ENCODE results near the gene RER1. TPM values are rescaled to one million over a fixed set of nuclear protein-coding genes. Genes with fewer than 3 reads are reported as not detected.

RER1 gene
- total RNA-seq, 1 experiment from 2014 or later, result 110 TPM

- DNase-seq, result no peak
- no peak overlapping the region for H2BK120ac ChIP-seq (ENCODE audit: low read depth, low read length, poor library complexity, severe bottlenecking)
- H4K91ac ChIP-seq (ENCODE audit: insufficient read length, low read depth, low read length), result no peak overlapping the region
- H3K4me1 ChIP-seq (ENCODE audit: insufficient read depth, low read length), result no peaks in the 10 kb centered on the region
- H3K27ac ChIP-seq (ENCODE audit: insufficient read length, low read depth, low read length), result no peak overlapping the region
- H2BK5ac ChIP-seq (ENCODE audit: insufficient read length, low read length), result no peak overlapping the region
- no peak overlapping the region for H2BK15ac ChIP-seq (ENCODE audit: low read depth, low read length)
- H3K79me2 ChIP-seq (ENCODE audit: insufficient read depth, low read length), result no peaks in the 10 kb centered on the region
- H3K27ac Mint-ChIP-seq, result no peak overlapping the region
- H3K4me3 Mint-ChIP-seq, result no peak overlapping the region
- no peak overlapping the region for H3T11ph ChIP-seq (ENCODE audit: low read length)
- H4K20me1 ChIP-seq (ENCODE audit: control insufficient read depth, insufficient read depth, insufficient read length), result no peaks in the 10 kb centered on the region
- H3K79me1 ChIP-seq (ENCODE audit: insufficient read depth, low read depth, low read length, poor library complexity, severe bottlenecking), result no peaks in the 10 kb centered on the region
- H2AFZ ChIP-seq (ENCODE audit: low read length), result no peak overlapping the region
- no peak overlapping the region for H3K23ac ChIP-seq (ENCODE audit: insufficient read length, low read depth, low read length)
- H3K27me3 ChIP-seq (ENCODE audit: insufficient read depth, low read length), result peaks cover 3% of the 10 kb centered on the region; the same call in 1 of the 2 replicates
- H3K4me1 Mint-ChIP-seq, result no peaks in the 10 kb centered on the region
- H2BK20ac ChIP-seq (ENCODE audit: low read depth, low read length, poor library complexity, severe bottlenecking), result no peak overlapping the region
- peaks cover 47% of the 10 kb centered on the region for H3K27me3 Mint-ChIP-seq (ENCODE audit: low read depth)
- no peak for TF ChIP-seq CTCF (conservative IDR thresholded peaks at IDR 0.05)
- no peak overlapping the region for H3K56ac ChIP-seq (ENCODE audit: insufficient read length, low read depth, low read length)
- no peak overlapping the region for H3K4me2 ChIP-seq (ENCODE audit: insufficient read depth, insufficient read length, low read length)
- H3K4ac ChIP-seq (ENCODE audit: low read depth, low read length), result no peak overlapping the region
- H3K9me3 ChIP-seq (ENCODE audit: control insufficient read depth, low read depth, low read length), result no peaks in the 10 kb centered on the region
- no peak overlapping the region for H2AK5ac ChIP-seq (ENCODE audit: insufficient read length, low read length)
- H3K9me3 Mint-ChIP-seq, result no peaks in the 10 kb centered on the region
- H4K8ac ChIP-seq (replicated peaks; ENCODE audit: insufficient read length, low read depth, low read length), result no peak overlapping the region
- no peak overlapping the region for H3K9ac ChIP-seq (ENCODE audit: extremely low read depth, insufficient read length, low read length)
- WGBS (ENCODE audit: extremely low coverage, insufficient read length, low lambda C conversion rate), result no CpG with 5 or more reads among the region's 15 CpGs
- no peak overlapping the region for H4K5ac ChIP-seq (ENCODE audit: insufficient read length, low read depth, low read length)
- no peak overlapping the region; the same call in 1 of the 2 replicates for H3K14ac ChIP-seq (ENCODE audit: insufficient read depth, low read length)
- H3K36me3 Mint-ChIP-seq (ENCODE audit: insufficient read depth in 1 of 3, low read depth in 3 of 3), result no peaks in the 10 kb centered on the region
- H3K18ac ChIP-seq (ENCODE audit: insufficient read length, low read depth, low read length), result no peak overlapping the region
- H3K23me2 ChIP-seq (ENCODE audit: insufficient read length, low read depth, low read length, poor library complexity, severe bottlenecking), result peaks cover 1% of the 10 kb centered on the region
- no peak overlapping the region for H2BK12ac ChIP-seq (ENCODE audit: insufficient read length, low read depth, low read length)
Measured at GRCh38 chr1:2438038-2438437, 46.4 kb downstream of the RER1 start.
